OCI-LY1 (cell line): Measurements from ENCODE around the gene ARGLU1.

Experiments
- H2AFZ ChIP-seq: fragments of 200-600 bp; sonication (generic), shearing (Covaris generic); 2 replicates; pipeline ENCODE4 v1.6.0; 2014; ENCODE audit warnings: antibody characterized with exemption, mild to moderate bottlenecking, low read length
- H3F3A ChIP-seq: fragments of 200-600 bp; sonication (generic), shearing (Covaris generic); 2 replicates; pipeline ENCODE4 v1.6.0; 2014; ENCODE audit warnings: mild to moderate bottlenecking, antibody characterized with exemption, low read length, moderate library complexity; ENCODE audit not compliant: insufficient read depth
- H3K27ac ChIP-seq: fragments of 200-600 bp; sonication (generic); 2 replicates; pipeline ENCODE4 v1.5.1; 2014; ENCODE audit warnings: low read length, mixed run types, mild to moderate bottlenecking, low read depth; ENCODE audit not compliant: poor library complexity, severe bottlenecking
- H3K27me3 ChIP-seq: fragments of 200-600 bp; sonication (generic); 2 replicates; pipeline ENCODE4 v1.6.0; 2014; ENCODE audit warnings: antibody characterized with exemption, mild to moderate bottlenecking, low read length, moderate library complexity; ENCODE audit not compliant: insufficient read depth
- H3K36me3 ChIP-seq: fragments of 200-600 bp; sonication (generic); 2 replicates; pipeline ENCODE4 v1.6.1; 2014; ENCODE audit warnings: mild to moderate bottlenecking, antibody characterized with exemption, low read length, moderate library complexity, mixed read lengths; ENCODE audit not compliant: insufficient read depth
- H3K4me1 ChIP-seq: fragments of 200-600 bp; sonication (generic); 2 replicates; pipeline ENCODE4 v1.5.1; 2014; ENCODE audit warnings: mild to moderate bottlenecking, low read length, moderate library complexity; ENCODE audit not compliant: insufficient read depth, severe bottlenecking
- H3K4me2 ChIP-seq: fragments of 200-600 bp; sonication (generic), shearing (Covaris generic); 2 replicates; pipeline ENCODE4 v1.6.1; 2014; ENCODE audit warnings: low read length
- H3K4me3 ChIP-seq: fragments of 200-600 bp; sonication (generic); 2 replicates; pipeline ENCODE4 v1.5.1; 2014; ENCODE audit warnings: low read length, low read depth, mild to moderate bottlenecking, mixed read lengths; ENCODE audit not compliant: poor library complexity, severe bottlenecking
- H3K79me2 ChIP-seq: fragments of 200-600 bp; shearing (Covaris generic); 2 replicates; pipeline ENCODE4 v1.6.1; 2016; ENCODE audit warnings: mixed run types, low read length, mixed read lengths; ENCODE audit not compliant: insufficient read depth
- H3K9ac ChIP-seq: fragments of 200-600 bp; sonication (generic), shearing (Covaris generic); 2 replicates; pipeline ENCODE4 v1.6.1; 2014; ENCODE audit warnings: mild to moderate bottlenecking, low read length, mixed read lengths
- H3K9me2 ChIP-seq: fragments of 200-600 bp; sonication (generic), shearing (Covaris generic); 2 replicates; pipeline ENCODE4 v1.6.1; 2014; ENCODE audit warnings: low read depth, mild to moderate bottlenecking, low read length, mixed read lengths
- H3K9me3 ChIP-seq: fragments of 200-600 bp; shearing (Covaris generic); 2 replicates; pipeline ENCODE4 v1.6.1; 2014; ENCODE audit warnings: low read length, mixed read lengths
- H4K20me1 ChIP-seq: fragments of 200-600 bp; sonication (generic), shearing (Covaris generic); 2 replicates; pipeline ENCODE4 v1.6.0; 2016; ENCODE audit warnings: mild to moderate bottlenecking, low read length; ENCODE audit not compliant: insufficient read depth
- EZH2 ChIP-seq: fragments of 200-600 bp; sonication (generic), shearing (Covaris generic); IDR thresholded peaks from 2 replicates; pipeline ENCODE4 v1.8.0; 2017; ENCODE audit warnings: borderline replicate concordance, mixed run types, mild to moderate bottlenecking, antibody characterized with exemption, low read length, moderate library complexity, mixed read lengths
- TF ChIP-seq, protein P1 (sequence below): fragments of 200-600 bp; sonication (generic), shearing (Covaris generic); IDR thresholded peaks from 2 replicates; pipeline ENCODE4 v1.5.1; 2017; ENCODE audit warnings: mild to moderate bottlenecking, antibody characterized with exemption, low read length, moderate library complexity, mixed read lengths

ARGLU1 gene

DNA sequence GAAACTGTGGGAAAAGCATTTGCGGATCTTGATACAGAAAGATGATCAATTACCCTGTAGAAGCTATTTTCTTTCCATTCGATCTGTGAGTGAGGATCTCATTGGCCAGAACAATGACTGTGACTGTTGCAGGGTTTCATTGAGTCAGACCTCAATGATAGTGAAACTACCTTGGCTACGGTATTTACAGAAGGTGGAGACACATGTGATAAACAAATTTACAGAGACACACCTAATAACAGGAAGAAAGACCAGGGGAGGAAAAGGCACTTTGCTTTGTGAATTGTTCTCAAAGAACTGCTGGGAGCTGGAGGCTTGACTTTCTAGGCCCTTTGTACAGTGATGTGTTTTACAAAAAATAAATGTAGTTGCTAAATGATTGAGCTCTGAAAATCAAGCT lies 19.9 kb upstream of the ARGLU1 start:
- H3K36me3 ChIP-seq = no peaks in the 10 kb centered on the region
- H3K27ac ChIP-seq = no peak overlapping the region
- no peaks in the 10 kb centered on the region for H4K20me1 ChIP-seq
- no peak overlapping the region for H2AFZ ChIP-seq
- H3K79me2 ChIP-seq = no peaks in the 10 kb centered on the region
- TF ChIP-seq EZH2 = no peak
- TF ChIP-seq, protein P1, sequence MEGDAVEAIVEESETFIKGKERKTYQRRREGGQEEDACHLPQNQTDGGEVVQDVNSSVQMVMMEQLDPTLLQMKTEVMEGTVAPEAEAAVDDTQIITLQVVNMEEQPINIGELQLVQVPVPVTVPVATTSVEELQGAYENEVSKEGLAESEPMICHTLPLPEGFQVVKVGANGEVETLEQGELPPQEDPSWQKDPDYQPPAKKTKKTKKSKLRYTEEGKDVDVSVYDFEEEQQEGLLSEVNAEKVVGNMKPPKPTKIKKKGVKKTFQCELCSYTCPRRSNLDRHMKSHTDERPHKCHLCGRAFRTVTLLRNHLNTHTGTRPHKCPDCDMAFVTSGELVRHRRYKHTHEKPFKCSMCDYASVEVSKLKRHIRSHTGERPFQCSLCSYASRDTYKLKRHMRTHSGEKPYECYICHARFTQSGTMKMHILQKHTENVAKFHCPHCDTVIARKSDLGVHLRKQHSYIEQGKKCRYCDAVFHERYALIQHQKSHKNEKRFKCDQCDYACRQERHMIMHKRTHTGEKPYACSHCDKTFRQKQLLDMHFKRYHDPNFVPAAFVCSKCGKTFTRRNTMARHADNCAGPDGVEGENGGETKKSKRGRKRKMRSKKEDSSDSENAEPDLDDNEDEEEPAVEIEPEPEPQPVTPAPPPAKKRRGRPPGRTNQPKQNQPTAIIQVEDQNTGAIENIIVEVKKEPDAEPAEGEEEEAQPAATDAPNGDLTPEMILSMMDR = no peak
- no peaks in the 10 kb centered on the region for H3K9me2 ChIP-seq
- no peaks in the 10 kb centered on the region for H3K4me1 ChIP-seq
- no peak overlapping the region for H3K9ac ChIP-seq
- peaks cover 13% of the 10 kb centered on the region for H3K9me3 ChIP-seq
- no peaks in the 10 kb centered on the region for H3F3A ChIP-seq
- no peak overlapping the region for H3K4me3 ChIP-seq
- H3K27me3 ChIP-seq = peaks cover 4% of the 10 kb centered on the region; the same call in 1 of the 2 replicates
- no peak overlapping the region for H3K4me2 ChIP-seq

DNA sequence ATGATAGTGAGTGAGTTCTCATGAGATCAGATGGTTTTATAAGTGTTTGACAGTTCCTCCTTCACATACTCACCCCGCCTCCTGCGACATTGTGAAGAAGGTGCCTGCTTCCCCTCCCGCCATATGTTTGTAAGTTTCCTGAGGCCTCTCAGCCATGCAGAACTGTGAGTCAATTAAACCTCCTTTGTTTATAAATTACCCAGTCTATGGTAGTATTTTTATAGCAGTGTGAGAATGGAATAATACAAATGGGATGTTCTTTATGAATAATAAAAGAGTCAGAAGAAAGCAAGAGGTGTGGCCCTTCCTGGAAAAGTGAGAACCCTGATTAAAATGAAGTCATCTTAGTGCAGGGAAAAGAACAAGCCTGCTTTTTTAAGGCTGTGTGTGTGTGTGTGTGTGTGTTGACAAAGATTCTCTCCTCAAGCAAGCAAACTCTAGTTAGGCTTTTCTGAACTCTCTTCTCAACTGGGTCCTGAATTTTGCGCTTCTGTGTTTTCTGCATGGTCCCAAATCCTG lies 18.8 kb upstream of the ARGLU1 start:
- H3K27ac ChIP-seq = no peak overlapping the region
- H3K27me3 ChIP-seq = 0 out of 2 replicates have a peak, but pooled peaks cover 4% of the 10 kb centered on the region
- no peaks in the 10 kb centered on the region for H4K20me1 ChIP-seq
- H3F3A ChIP-seq = no peaks in the 10 kb centered on the region
- no peaks in the 10 kb centered on the region for H3K36me3 ChIP-seq
- no peak overlapping the region for H2AFZ ChIP-seq
- no peak overlapping the region for H3K9ac ChIP-seq
- H3K9me2 ChIP-seq = no peaks in the 10 kb centered on the region
- no peaks in the 10 kb centered on the region for H3K4me1 ChIP-seq
- no peak overlapping the region for H3K4me3 ChIP-seq
- no peak for TF ChIP-seq EZH2
- TF ChIP-seq, protein P1 = no peak
- no peaks in the 10 kb centered on the region for H3K79me2 ChIP-seq
- no peak overlapping the region for H3K4me2 ChIP-seq
- peaks cover 13% of the 10 kb centered on the region for H3K9me3 ChIP-seq

DNA sequence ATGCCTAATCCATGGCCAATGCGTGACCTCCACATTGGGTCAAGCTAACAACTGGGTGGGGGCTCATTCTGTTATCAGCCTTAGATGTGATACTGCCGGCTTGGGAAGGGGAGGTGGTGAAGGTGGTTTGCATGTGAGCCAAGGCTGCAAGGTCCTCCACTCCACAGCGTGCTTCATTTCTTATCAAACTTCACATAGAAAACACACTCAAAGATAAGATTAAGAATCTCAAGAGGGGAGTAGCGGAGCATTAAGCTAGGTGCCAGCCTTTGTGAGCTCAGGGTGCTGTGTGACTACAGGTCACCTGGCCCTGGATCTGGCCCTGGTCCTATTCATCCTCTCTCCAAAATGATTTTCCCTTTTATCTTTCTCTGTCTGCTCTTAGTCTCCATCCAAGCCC lies 13.3 kb upstream of the ARGLU1 start:
- Histone ChIP-seq H3K27ac (no peak overlapping the region), H3K4me3 (no peak overlapping the region), H3K9ac (no peak overlapping the region), H3K4me1 (no peaks in the 10 kb centered on the region), H3F3A (no peaks in the 10 kb centered on the region), H3K27me3 (no peaks in the 10 kb centered on the region), H3K9me2 (no peaks in the 10 kb centered on the region), H4K20me1 (no peaks in the 10 kb centered on the region), H3K36me3 (no peaks in the 10 kb centered on the region; the same call in 1 of the 2 replicates), H3K9me3 (peaks cover 10% of the 10 kb centered on the region), H3K4me2 (no peak overlapping the region), H2AFZ (no peak overlapping the region), H3K79me2 (no peaks in the 10 kb centered on the region)
- TF ChIP-seq, protein P1 = no peak
- no peak for TF ChIP-seq EZH2
